BJ (cell line): ENCODE measurements around the gene HCRTR1. TPM values are rescaled to one million over a fixed set of nuclear protein-coding genes. Genes with fewer than 3 reads are reported as not detected.

Experiments
- CTCF ChIA-PET: fragments of 350-600 bp; formaldehyde crosslinking; extraction: SDS; loops from one replicate; lab custom pipeline; 2021; ENCODE audit warnings: antibody characterized with exemption, inconsistent platforms; lab: Yijun Ruan, JAX
- POLR2A ChIA-PET: fragments of 300-600 bp; sonication (Branson Sonifier 250); formaldehyde crosslinking; extraction: SDS; loops from one replicate; lab custom pipeline; 2021; ENCODE audit warnings: antibody characterized with exemption; lab: Charles Lee
- DNase-seq: peaks from one replicate; pipeline ENCODE4 v3.0.0-alpha.2; 2011; ENCODE audit warnings: low read depth
- H3K27me3 ChIP-seq: 2 replicates; pipeline ENCODE4 v1.6.0; 2011; ENCODE audit warnings: low read length; ENCODE audit not compliant: control insufficient read depth, insufficient read depth
- H3K36me3 ChIP-seq: 2 replicates; pipeline ENCODE4 v1.5.1; 2011; ENCODE audit warnings: low read length; ENCODE audit not compliant: control insufficient read depth, insufficient read depth
- H3K4me3 ChIP-seq: 2 replicates; pipeline ENCODE4 v1.5.1; 2011; ENCODE audit warnings: low read depth, mild to moderate bottlenecking, control low read depth, low read length
- CTCF ChIP-seq: IDR thresholded peaks from 2 replicates; pipeline ENCODE4 v1.5.1; 2011; ENCODE audit warnings: low read depth, mild to moderate bottlenecking, control low read depth, inconsistent platforms, low read length, moderate library complexity; ENCODE audit not compliant: insufficient read depth
- polyA plus RNA-seq: library from polyadenylated mRNA; depleted of rRNA; stranded (reverse); fragments of >200 nt; gene quantifications from 2 replicates; pipeline ENCODE4 v1.2.3, GENCODE V29; 2011

Gene HCRTR1
- polyA plus RNA-seq, 1 experiment: not detected

DNA sequence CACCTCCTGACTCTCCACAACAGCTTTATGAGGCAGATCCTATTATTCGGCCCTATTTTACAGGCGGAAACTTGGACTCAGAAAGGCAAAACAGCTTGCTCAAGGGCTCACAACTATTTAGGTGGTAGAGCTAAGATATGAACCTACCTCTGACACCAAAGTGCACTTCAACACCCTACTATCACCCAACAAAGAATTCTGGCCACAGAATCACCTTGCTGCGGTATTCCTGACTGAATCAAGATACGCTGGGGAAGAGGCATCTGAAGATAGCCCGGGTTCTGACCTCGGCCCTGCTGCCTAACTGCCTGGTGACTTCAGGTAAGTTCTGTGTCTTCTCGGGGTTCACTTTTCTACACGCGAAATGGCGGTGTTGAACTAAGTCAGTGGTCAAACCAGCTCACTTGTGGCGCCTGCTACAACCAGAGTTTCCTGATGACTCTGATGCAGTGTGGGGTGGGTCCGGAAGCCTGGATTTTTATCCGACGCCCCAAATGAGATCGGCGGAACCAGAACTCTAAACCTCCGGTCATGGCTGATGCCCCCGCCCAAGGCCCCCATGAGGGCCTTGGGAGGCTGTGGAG, 26.6 kb downstream of the HCRTR1 start:
- Histone ChIP-seq H3K27me3 (no peaks in the 10 kb centered on the region), H3K36me3 (no peaks in the 10 kb centered on the region), H3K4me3 (peak overlapping the region; percentile 93)
- DNase-seq: no peak
- ChIA-PET POLR2A (no interaction called here), CTCF (interaction anchor here (1.2 to 1.7 kb wide), 3 partner anchors 17 to 145 kb away, joined by 3 to 8 read pairs (median 4); no protein-coding TSS in a partner anchor)
- TF ChIP-seq CTCF: no peak

GRCh38 chr1:31644560-31645273, 27.2 kb downstream of the HCRTR1 start, which contains the start of gene PEF1:
PEF1 (minus strand) TSS chr1:31644876; CDS start chr1:31644864, 12 bp downstream.
- Histone ChIP-seq H3K27me3 (no peaks in the 10 kb centered on the region), H3K4me3 (peak within 1 kb of the TSS; percentile 93), H3K36me3 (no peaks in the 10 kb centered on the region)
- TF ChIP-seq CTCF: no peak
- ChIA-PET CTCF (interaction anchor here (0.6 to 1.7 kb wide), 7 partner anchors 9 to 145 kb away, joined by 3 to 8 read pairs (median 3); no protein-coding TSS in a partner anchor), POLR2A (interaction anchor here (0.7 to 0.8 kb wide), 3 partner anchors 59 to 144 kb away, joined by 3 to 15 read pairs (median 10); partner anchors contain the start of gene COL16A1)
- DNase-seq: peak; percentile 78

GRCh38 chr1:31645274-31645568, 27.7 kb downstream of the HCRTR1 start:
- no peak for DNase-seq
- ChIA-PET CTCF (interaction anchor here (0.6 to 1.7 kb wide), 7 partner anchors 9 to 144 kb away, joined by 3 to 8 read pairs (median 3); no protein-coding TSS in a partner anchor), POLR2A (interaction anchor here (0.7 to 0.8 kb wide), 3 partner anchors 59 to 144 kb away, joined by 3 to 15 read pairs (median 10); partner anchors contain the start of gene COL16A1)
- Histone ChIP-seq H3K36me3 (no peaks in the 10 kb centered on the region), H3K27me3 (no peaks in the 10 kb centered on the region), H3K4me3 (peak overlapping the region; percentile 93)
- no peak for TF ChIP-seq CTCF

GRCh38 chr1:31646259-31646960, 28.9 kb downstream of the HCRTR1 start:
- Histone ChIP-seq H3K4me3 (no peak overlapping the region), H3K27me3 (no peaks in the 10 kb centered on the region), H3K36me3 (no peaks in the 10 kb centered on the region; the same call in 1 of the 2 replicates)
- POLR2A ChIA-PET: interaction anchor here (0.5 kb wide), 1 partner anchor 415 kb away, joined by 6 read pairs; no protein-coding TSS in a partner anchor
- TF ChIP-seq CTCF: no peak
- DNase-seq: no peak
- CTCF ChIA-PET: interaction anchor here (0.7 to 1.8 kb wide), 3 partner anchors 54 to 143 kb away, joined by 3 to 6 read pairs (median 4); no protein-coding TSS in a partner anchor

- TF ChIP-seq CTCF: peak; percentile 42
These were observed 29.6 kb downstream of the HCRTR1 start for GRCh38 chr1:31647106-31647505.

More at GRCh38 chr1:31647106-31647505, 29.6 kb downstream of the HCRTR1 start:
- POLR2A ChIA-PET: interaction anchor here (0.5 kb wide), 1 partner anchor 414 kb away, joined by 6 read pairs; no protein-coding TSS in a partner anchor
- no peak for DNase-seq
- CTCF ChIA-PET: interaction anchor here (0.7 to 1.8 kb wide), 3 partner anchors 54 to 142 kb away, joined by 3 to 6 read pairs (median 4); no protein-coding TSS in a partner anchor
- Histone ChIP-seq H3K27me3 (no peaks in the 10 kb centered on the region), H3K36me3 (peaks cover 4% of the 10 kb centered on the region), H3K4me3 (no peak overlapping the region)
